Spleen (tissue), 3 donors: ENCODE results near the gene NT5DC4.

ENCODE experiments used
- POLR2A ChIP-seq, 3 donors: fragments of 450-650 bp; IDR thresholded peaks; one replicate each; pipeline ENCODE4 v1.5.1; 2017; ENCODE audit warnings: antibody characterized with exemption in 3 of 3, mild to moderate bottlenecking in 1 of 3
- POLR2AphosphoS5 ChIP-seq, 3 donors: sonication (generic); formaldehyde crosslinking; IDR thresholded peaks; one replicate each; pipeline ENCODE4 v1.5.1; 2017; ENCODE audit warnings: antibody characterized with exemption in 3 of 3

GRCh38 chr2:112726487-112727190, 5.8 kb downstream of the NT5DC4 start:
- no peak for TF ChIP-seq POLR2A (IDR thresholded peaks at IDR 0.05)
- peak; percentile 73 to 84 (median 77) for TF ChIP-seq POLR2AphosphoS5 (IDR thresholded peaks at IDR 0.05)
